Lower leg skin (tissue), 3 donors: Measurements from ENCODE around the gene HS6ST1.

Experiments used
- CTCF ChIP-seq, 3 donors: fragments of 450-650 bp; IDR thresholded peaks; one replicate each; pipeline ENCODE4 v1.5.1; 2016; ENCODE audit warnings: antibody characterized with exemption in 3 of 3, mild to moderate bottlenecking in 3 of 3, moderate library complexity in 2 of 3
- POLR2A ChIP-seq, 2 donors: fragments of 450-650 bp; IDR thresholded peaks; one replicate each; pipeline ENCODE4 v1.6.1; 2016 to 2017; ENCODE audit warnings: antibody characterized with exemption in 2 of 2, mild to moderate bottlenecking in 1 of 2, moderate library complexity in 1 of 2

- TF ChIP-seq CTCF (IDR thresholded peaks at IDR 0.05) (no peak), POLR2A (IDR thresholded peaks at IDR 0.05) (no peak)
Observed at GRCh38 chr2:128310761-128311160, 7.9 kb downstream of the HS6ST1 start.
